ENCODE measurements around the gene CHRNA10. TPM values are rescaled to one million over a fixed set of nuclear protein-coding genes. Genes with fewer than 3 reads are reported as not detected.

The CHRNA10 gene, protein sequence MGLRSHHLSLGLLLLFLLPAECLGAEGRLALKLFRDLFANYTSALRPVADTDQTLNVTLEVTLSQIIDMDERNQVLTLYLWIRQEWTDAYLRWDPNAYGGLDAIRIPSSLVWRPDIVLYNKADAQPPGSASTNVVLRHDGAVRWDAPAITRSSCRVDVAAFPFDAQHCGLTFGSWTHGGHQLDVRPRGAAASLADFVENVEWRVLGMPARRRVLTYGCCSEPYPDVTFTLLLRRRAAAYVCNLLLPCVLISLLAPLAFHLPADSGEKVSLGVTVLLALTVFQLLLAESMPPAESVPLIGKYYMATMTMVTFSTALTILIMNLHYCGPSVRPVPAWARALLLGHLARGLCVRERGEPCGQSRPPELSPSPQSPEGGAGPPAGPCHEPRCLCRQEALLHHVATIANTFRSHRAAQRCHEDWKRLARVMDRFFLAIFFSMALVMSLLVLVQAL
- 0.78 to 2.1 TPM (median 0.93 TPM) in 5 replicates for total RNA-seq (2022; extraction: Qiagen RNA extraction)

DNA sequence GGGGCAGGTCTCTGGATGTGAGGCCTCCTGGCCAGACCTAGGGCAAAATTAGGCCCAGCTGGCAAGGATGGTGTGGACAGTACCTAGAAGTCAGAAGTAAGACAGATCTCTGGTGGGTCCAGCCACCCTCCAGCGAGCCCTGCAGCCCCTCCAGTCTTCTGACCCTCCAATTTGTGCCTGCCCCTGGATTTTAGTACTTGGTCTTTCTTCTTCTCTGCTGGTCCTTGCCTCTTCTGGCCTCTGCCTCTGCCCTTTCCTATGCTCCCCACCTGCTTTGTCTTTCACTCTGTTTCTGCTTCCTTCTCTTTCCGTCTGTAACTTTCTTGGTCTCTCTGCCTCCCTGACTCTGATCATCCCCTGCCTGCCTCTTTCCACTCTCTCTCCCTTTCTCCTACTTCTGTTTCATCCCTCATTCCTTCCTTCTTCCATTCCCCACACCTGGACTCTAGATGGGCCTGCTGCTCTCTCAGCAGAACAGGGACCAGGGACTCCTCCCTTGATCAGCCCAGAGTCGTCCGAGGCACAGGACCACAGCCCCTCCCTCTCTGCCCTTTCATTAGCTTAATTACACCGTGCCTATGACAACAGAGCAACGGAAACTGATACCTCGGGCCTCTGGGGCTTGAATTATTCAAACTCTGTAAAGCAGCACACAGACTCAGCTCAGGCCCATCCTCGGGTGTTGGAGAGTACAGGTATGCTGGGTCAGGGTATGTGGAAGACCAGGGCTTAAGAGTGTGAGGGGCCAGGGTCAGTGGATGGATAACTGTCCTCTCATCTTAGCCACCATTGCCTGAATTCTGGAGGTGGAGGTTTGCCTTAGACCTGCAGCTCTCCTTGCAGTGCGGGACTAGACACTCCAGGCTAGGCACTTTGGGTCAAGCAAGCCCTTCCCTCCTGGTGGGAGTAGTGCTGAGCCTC lies at the start of gene CHRNA10:
Gene CHRNA10, minus strand, starts transcription at position 51 of the 921 bp plus-strand sequence. CDS start 72 bp downstream, outside the sequence.

DNA sequence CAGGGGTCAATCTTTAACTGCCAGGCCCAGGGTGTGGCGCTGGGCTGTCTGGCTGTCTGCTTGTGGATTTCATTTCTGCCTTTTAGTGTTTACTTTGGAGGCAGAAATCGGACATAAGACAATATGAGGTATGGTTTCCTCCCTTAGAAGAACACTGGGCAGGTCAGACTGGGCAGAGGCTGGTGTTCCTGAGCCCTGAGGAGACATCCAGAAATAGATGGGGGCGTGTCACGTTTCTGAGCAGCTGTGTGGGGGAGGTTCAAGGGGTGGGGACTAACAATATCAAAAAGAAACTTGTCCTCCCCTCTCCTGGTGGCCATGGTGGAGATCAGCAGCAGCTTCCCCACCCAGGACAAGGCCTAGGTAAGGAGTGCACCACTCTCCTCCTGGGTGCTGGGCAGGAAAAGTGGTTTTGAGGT lies 26.4 kb downstream of the CHRNA10 start, which contains the start of gene ART1:
Gene ART1, plus strand, starts transcription at position 312 of the 419 bp plus-strand sequence. CDS start 14,086 bp downstream, outside the sequence.

DNA sequence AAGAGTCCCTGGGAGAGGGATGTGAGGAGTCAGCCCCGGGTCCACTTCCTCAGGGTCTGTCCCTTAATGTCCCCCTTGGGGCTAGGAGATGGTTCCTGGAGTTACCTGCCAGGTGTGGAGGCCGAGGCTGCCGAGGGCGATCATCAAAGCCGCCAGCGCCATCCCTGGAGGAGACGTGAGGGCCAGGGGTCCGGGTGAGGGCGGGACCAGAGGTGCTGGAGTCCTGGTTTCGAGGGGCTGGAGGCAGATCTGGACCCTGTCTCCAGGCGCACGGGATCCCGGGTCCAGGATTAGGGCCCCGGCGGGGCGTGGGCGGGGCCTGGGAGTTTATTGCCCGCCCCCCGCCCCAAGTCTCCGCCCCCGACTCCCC lies 29.5 kb downstream of the CHRNA10 start, which contains the start of gene ART5:
Gene ART5, minus strand, starts transcription at position 292 of the 370 bp plus-strand sequence. Its CDS starts 130 bp downstream, at position 162.

Other genes starting within 250 kb of the CHRNA10 start
- gene ART5, start 29.4 kb downstream of the CHRNA10 start, total RNA-seq (2022; extraction: Qiagen RNA extraction): 0.15 to 0.39 TPM (median 0.33 TPM) in 5 replicates
- not detected in 5 replicates for gene ART1, start 26.3 kb downstream of the CHRNA10 start, total RNA-seq (2022; extraction: Qiagen RNA extraction)
- gene NUP98, start 126.2 kb upstream of the CHRNA10 start, total RNA-seq (2022; extraction: Qiagen RNA extraction): 55.0 to 72.5 TPM (median 63.5 TPM) in 5 replicates
- 20.1 to 23.4 TPM (median 22.3 TPM) in 5 replicates for gene PGAP2, start 137.2 kb upstream of the CHRNA10 start, total RNA-seq (2022; extraction: Qiagen RNA extraction)
- gene RHOG, start 169.6 kb upstream of the CHRNA10 start, total RNA-seq (2022; extraction: Qiagen RNA extraction): 91.4 to 119 TPM (median 117 TPM) in 5 replicates
- gene STIM1, start 184.3 kb upstream of the CHRNA10 start, total RNA-seq (2022; extraction: Qiagen RNA extraction): 23.3 to 27.9 TPM (median 26.8 TPM) in 5 replicates